ENCODE data around the gene CTNND2. TPM values are rescaled to one million over a fixed set of nuclear protein-coding genes. Genes with fewer than 3 reads are reported as not detected.

Gene CTNND2
- total and polyA plus RNA-seq, 4 donors: 0.03 to 1.0 (median 0.27) TPM

DNA sequence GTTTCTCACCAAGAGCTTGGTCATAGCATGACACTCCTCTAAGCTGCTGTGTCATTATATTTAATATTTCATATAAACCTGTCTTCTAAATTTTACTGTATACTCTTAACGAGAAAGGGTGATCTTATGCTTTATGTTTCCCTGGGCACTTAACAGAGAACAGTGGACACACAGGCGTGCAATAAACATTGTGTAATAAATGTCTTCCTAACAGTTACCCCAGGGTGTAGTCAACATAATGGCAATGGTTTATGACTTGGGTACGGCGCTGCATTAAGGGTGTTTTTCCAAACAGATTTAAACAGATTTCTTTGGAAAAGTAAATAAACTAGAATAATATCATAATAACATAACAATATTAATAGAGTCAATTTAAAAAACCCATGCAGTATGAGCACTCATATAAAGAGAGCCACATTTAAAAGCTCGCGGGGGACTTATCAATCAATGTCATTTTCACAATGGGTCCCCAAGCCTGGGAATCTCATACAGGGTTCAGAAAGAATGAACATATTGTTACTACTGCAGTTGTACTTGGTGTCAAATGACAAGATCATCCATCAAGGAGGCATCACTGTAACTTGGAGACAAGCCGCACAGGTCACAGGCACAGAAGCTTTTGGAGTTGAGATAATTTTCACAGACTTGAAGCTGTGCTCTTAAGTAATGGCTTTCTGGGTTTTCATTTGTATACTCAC, 376.4 kb downstream of the CTNND2 start:
- Histone ChIP-seq H3K4me1 (ENCODE audit: control insufficient read depth in 1 of 2, insufficient read depth in 2 of 2, low read length in 2 of 2) (no peaks in the 10 kb centered on the region), H3K4me3 (ENCODE audit: low read length in 2 of 2) (no peak overlapping the region), H3K27ac (ENCODE audit: low read depth in 1 of 2, low read length in 2 of 2) (no peak overlapping the region), H3K9me3 (ENCODE audit: control insufficient read depth, low read length) (no peaks in the 10 kb centered on the region), H3K27me3 (ENCODE audit: control insufficient read depth in 1 of 2, insufficient read depth in 2 of 2, low read length in 1 of 2) (no peaks in the 10 kb centered on the region), H3K36me3 (ENCODE audit: control insufficient read depth in 1 of 2, insufficient read depth in 2 of 2, low read length in 1 of 2) (no peaks in the 10 kb centered on the region)
- 64 to 70% methylated on average over 7 of the region's 7 CpGs for WGBS, 2 donors
- intact Hi-C loops (cut with DNase I): no loop called here
- DNase-seq: no peak
- ATAC-seq (ENCODE audit: low FRiP score): no peak

DNA sequence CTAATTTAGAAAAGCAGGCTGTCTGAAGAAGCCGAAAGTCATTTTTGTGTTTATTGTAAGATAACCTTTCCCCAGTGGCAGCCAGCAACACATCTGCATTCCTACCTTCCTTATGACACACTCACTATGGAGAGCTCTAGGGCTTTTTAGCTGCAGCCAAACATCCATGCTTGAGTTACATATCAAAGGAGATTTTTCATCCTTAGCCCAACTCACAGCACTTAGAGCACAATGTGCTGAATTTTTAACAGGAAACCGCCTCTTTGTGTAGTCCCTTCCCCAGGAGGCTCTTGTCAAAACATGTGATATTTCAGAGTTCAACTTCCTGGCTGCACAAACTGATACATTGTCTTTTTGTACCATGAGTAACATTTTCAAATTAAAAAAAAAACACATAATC, 379.2 kb downstream of the CTNND2 start:
- no peaks in the 10 kb centered on the region for H3K4me1 ChIP-seq (ENCODE audit: control insufficient read depth in 1 of 2, insufficient read depth in 2 of 2, low read length in 2 of 2)
- ATAC-seq (ENCODE audit: low FRiP score): no peak
- H3K27ac ChIP-seq (ENCODE audit: low read depth in 1 of 2, low read length in 2 of 2): no peak overlapping the region
- 17 to 21% methylated on average over 2 of the region's 2 CpGs for WGBS, 2 donors
- intact Hi-C loops (cut with DNase I): no loop called here
- H3K9me3 ChIP-seq (ENCODE audit: control insufficient read depth, low read length): peaks cover 1% of the 10 kb centered on the region
- H3K27me3 ChIP-seq (ENCODE audit: control insufficient read depth in 1 of 2, insufficient read depth in 2 of 2, low read length in 1 of 2): no peaks in the 10 kb centered on the region
- no peaks in the 10 kb centered on the region for H3K36me3 ChIP-seq (ENCODE audit: control insufficient read depth in 1 of 2, insufficient read depth in 2 of 2, low read length in 1 of 2)
- H3K4me3 ChIP-seq (ENCODE audit: low read length in 2 of 2): no peak overlapping the region
- no peak for DNase-seq

DNA sequence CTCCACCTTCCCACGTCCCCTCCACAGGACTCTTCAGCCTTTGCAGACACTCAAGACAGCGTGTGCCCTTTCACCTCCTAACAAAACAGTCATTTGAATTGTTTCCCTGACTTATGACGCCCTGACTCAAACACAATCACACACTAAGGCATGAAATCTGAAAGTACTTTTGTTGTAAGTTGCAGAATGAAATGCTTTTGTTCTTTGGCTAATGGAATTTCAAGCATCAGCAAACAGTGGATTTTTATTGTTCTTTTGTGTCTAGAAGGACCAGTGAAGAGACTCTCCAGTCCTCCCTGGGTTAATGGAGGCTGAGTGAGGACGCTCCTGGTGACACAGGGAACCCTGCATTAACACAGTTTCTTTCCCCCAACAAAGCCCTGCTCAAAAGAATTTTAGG, 380.1 kb downstream of the CTNND2 start:
- 30 to 33% methylated on average over 4 of the region's 4 CpGs for WGBS, 2 donors
- no peaks in the 10 kb centered on the region for H3K36me3 ChIP-seq (ENCODE audit: control insufficient read depth in 1 of 2, insufficient read depth in 2 of 2, low read length in 1 of 2)
- H3K27ac ChIP-seq (ENCODE audit: low read depth in 1 of 2, low read length in 2 of 2): no peak overlapping the region
- intact Hi-C loops (cut with DNase I): no loop called here
- H3K27me3 ChIP-seq (ENCODE audit: control insufficient read depth in 1 of 2, insufficient read depth in 2 of 2, low read length in 1 of 2): no peaks in the 10 kb centered on the region
- peaks cover 1% of the 10 kb centered on the region for H3K9me3 ChIP-seq (ENCODE audit: control insufficient read depth, low read length)
- no peaks in the 10 kb centered on the region for H3K4me1 ChIP-seq (ENCODE audit: control insufficient read depth in 1 of 2, insufficient read depth in 2 of 2, low read length in 2 of 2)
- ATAC-seq (ENCODE audit: low FRiP score) (no peak), DNase-seq (no peak)
- H3K4me3 ChIP-seq (ENCODE audit: low read length in 2 of 2): no peak overlapping the region

- Histone ChIP-seq H3K9me3 (ENCODE audit: control insufficient read depth, low read length) (peaks cover 1% of the 10 kb centered on the region), H3K27me3 (ENCODE audit: control insufficient read depth in 1 of 2, insufficient read depth in 2 of 2, low read length in 1 of 2) (no peaks in the 10 kb centered on the region), H3K27ac (ENCODE audit: low read depth in 1 of 2, low read length in 2 of 2) (no peak overlapping the region), H3K4me1 (ENCODE audit: control insufficient read depth in 1 of 2, insufficient read depth in 2 of 2, low read length in 2 of 2) (no peaks in the 10 kb centered on the region), H3K4me3 (ENCODE audit: low read length in 2 of 2) (no peak overlapping the region), H3K36me3 (ENCODE audit: control insufficient read depth in 1 of 2, insufficient read depth in 2 of 2, low read length in 1 of 2) (no peaks in the 10 kb centered on the region)
- DNase-seq: no peak
- intact Hi-C loops (cut with DNase I): no loop called here
- WGBS, 2 donors: 82 to 83% methylated on average over 4 of the region's 4 CpGs
- no peak for ATAC-seq (ENCODE audit: low FRiP score)
Observed at GRCh38 chr5:11522796-11523195, 381.4 kb downstream of the CTNND2 start.

DNA sequence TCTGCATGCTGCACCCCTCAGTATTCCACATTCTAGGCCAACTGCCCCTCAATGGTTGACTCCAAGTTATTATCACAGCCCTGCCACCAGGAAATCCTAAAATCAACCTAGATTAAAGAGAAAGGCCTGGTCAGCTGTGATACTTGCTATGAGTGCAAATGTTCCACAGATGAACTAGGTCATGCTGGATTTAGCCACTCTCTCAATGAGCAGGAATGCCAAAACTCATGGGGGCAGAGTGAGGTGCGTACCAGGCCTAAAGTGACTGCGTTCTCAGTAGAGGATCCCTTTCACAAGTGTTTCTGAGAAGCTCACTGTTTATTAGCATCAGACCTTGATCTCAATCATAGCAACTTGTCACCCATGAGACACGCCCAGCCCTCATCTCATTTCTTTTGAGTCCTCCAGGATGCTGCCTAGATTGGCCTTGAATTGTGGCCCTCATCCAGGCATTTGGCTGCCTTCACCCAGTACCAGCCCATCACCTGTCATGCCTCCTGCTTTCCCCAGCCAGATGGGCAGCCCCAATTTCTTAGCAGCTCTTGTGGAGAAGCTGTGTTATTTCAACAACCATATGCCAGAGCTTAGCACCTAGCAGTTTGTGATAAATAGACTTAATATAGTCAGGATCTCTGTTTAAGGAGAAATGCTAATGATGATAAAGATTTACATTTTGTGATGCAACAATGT, 383.9 kb downstream of the CTNND2 start:
- no peak for DNase-seq
- Histone ChIP-seq H3K27ac (ENCODE audit: low read depth in 1 of 2, low read length in 2 of 2) (no peak overlapping the region), H3K4me1 (ENCODE audit: control insufficient read depth in 1 of 2, insufficient read depth in 2 of 2, low read length in 2 of 2) (no peaks in the 10 kb centered on the region), H3K36me3 (ENCODE audit: control insufficient read depth in 1 of 2, insufficient read depth in 2 of 2, low read length in 1 of 2) (no peaks in the 10 kb centered on the region), H3K27me3 (ENCODE audit: control insufficient read depth in 1 of 2, insufficient read depth in 2 of 2, low read length in 1 of 2) (no peaks in the 10 kb centered on the region), H3K4me3 (ENCODE audit: low read length in 2 of 2) (no peak overlapping the region), H3K9me3 (ENCODE audit: control insufficient read depth, low read length) (peaks cover 1% of the 10 kb centered on the region)
- 94% methylated on average over 3 of the region's 3 CpGs for WGBS, 2 donors
- ATAC-seq (ENCODE audit: low FRiP score): no peak
- intact Hi-C loops (cut with DNase I): no loop called here

DNA sequence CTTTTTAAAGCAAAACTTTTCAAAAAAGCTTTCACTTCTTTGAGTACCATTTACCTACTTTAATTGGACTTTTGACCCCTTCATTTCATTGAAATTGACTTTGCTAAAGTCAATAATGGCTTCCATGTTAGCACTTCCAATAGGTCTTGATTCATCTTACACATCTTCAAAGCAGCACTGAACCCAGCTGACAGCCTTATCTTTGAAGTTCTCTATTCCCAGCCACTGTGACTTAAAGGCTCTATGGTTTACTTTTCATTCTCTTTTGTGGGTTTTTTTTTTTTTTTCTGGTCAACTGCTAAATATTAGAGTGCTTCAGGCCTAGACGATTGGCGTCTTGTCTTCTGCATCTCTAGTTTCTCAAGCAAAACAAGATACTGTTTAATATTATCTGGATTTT, 385.0 kb downstream of the CTNND2 start:
- WGBS, 2 donors: 87 to 89% methylated on average over 2 of the region's 2 CpGs
- Histone ChIP-seq H3K27me3 (ENCODE audit: control insufficient read depth in 1 of 2, insufficient read depth in 2 of 2, low read length in 1 of 2) (no peaks in the 10 kb centered on the region), H3K4me3 (ENCODE audit: low read length in 2 of 2) (no peak overlapping the region), H3K36me3 (ENCODE audit: control insufficient read depth in 1 of 2, insufficient read depth in 2 of 2, low read length in 1 of 2) (no peaks in the 10 kb centered on the region), H3K4me1 (ENCODE audit: control insufficient read depth in 1 of 2, insufficient read depth in 2 of 2, low read length in 2 of 2) (no peaks in the 10 kb centered on the region), H3K9me3 (ENCODE audit: control insufficient read depth, low read length) (peaks cover 1% of the 10 kb centered on the region), H3K27ac (ENCODE audit: low read depth in 1 of 2, low read length in 2 of 2) (no peak overlapping the region)
- intact Hi-C loops (cut with DNase I): no loop called here
- DNase-seq (no peak), ATAC-seq (ENCODE audit: low FRiP score) (no peak)

GRCh38 chr5:11518676-11519075, 385.6 kb downstream of the CTNND2 start:
- no peak overlapping the region for H3K27ac ChIP-seq (ENCODE audit: low read depth in 1 of 2, low read length in 2 of 2)
- ATAC-seq (ENCODE audit: low FRiP score) (no peak), DNase-seq (no peak)
- intact Hi-C loops (cut with DNase I): no loop called here
- H3K9me3 ChIP-seq (ENCODE audit: control insufficient read depth, low read length): peaks cover 1% of the 10 kb centered on the region
- no peaks in the 10 kb centered on the region for H3K4me1 ChIP-seq (ENCODE audit: control insufficient read depth in 1 of 2, insufficient read depth in 2 of 2, low read length in 2 of 2)
- H3K27me3 ChIP-seq (ENCODE audit: control insufficient read depth in 1 of 2, insufficient read depth in 2 of 2, low read length in 1 of 2): no peaks in the 10 kb centered on the region
- WGBS, 2 donors: 63 to 70% methylated on average over 2 of the region's 2 CpGs
- H3K36me3 ChIP-seq (ENCODE audit: control insufficient read depth in 1 of 2, insufficient read depth in 2 of 2, low read length in 1 of 2): no peaks in the 10 kb centered on the region
- H3K4me3 ChIP-seq (ENCODE audit: low read length in 2 of 2): no peak overlapping the region

DNA sequence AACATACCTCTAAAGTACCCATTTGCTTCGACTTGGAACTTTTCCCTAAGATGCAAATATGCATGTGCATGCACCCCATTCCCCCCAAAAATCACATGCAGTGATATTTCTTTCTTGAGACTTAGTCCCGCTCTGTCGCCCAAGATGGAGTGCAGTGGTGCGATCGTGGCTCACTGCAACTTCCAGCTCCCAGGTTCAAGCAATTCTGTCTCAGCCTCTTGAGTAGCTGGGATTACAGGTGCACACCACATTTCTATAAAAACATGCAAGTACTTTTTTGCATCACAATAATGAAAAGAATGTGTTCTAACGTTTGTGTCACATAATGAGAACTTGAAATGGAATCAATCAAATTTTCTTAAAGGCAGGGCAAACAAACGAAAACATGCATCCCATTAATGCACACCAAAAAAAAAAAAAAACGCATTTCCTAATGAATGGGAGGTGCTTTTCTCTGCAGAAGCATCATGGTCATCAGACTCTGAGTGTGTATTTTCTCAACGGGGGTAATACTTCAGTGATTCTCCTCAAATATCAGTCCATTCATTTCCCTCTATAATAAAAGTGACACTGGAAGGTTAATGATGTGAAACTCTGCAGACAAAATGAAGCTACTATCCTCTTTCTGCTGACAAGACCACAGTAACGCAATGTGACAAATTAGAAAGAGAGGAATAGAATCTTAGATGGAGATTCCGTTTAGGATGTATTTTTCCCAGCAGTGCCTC, 389.4 kb downstream of the CTNND2 start:
- WGBS, 2 donors: 60 to 63% methylated on average over 11 of the region's 11 CpGs
- Histone ChIP-seq H3K36me3 (ENCODE audit: control insufficient read depth in 1 of 2, insufficient read depth in 2 of 2, low read length in 1 of 2) (no peaks in the 10 kb centered on the region), H3K4me1 (ENCODE audit: control insufficient read depth in 1 of 2, insufficient read depth in 2 of 2, low read length in 2 of 2) (no peaks in the 10 kb centered on the region)

More for the DNA sequence above, 389.4 kb downstream of the CTNND2 start:
- H3K9me3 ChIP-seq (ENCODE audit: control insufficient read depth, low read length): peaks cover 2% of the 10 kb centered on the region
- ATAC-seq (ENCODE audit: low FRiP score): no peak
- no peak overlapping the region for H3K27ac ChIP-seq (ENCODE audit: low read depth in 1 of 2, low read length in 2 of 2)
- no peak for DNase-seq
- no peak overlapping the region for H3K4me3 ChIP-seq (ENCODE audit: low read length in 2 of 2)
- H3K27me3 ChIP-seq (ENCODE audit: control insufficient read depth in 1 of 2, insufficient read depth in 2 of 2, low read length in 1 of 2): no peaks in the 10 kb centered on the region
- intact Hi-C loops (cut with DNase I): no loop called here
